ENCODE results near the gene SRRM4.

SRRM4 gene

GRCh38 chr12:119201789-119202543 is 220.6 kb downstream of the SRRM4 start:
- no peak for DNase-seq (ENCODE audit: low read depth)

- no peak for DNase-seq (ENCODE audit: low read depth)
These were observed 221.2 kb downstream of the SRRM4 start for GRCh38 chr12:119202544-119202943.

- DNase-seq (ENCODE audit: low read depth) = no peak
These were observed 222.8 kb downstream of the SRRM4 start for GRCh38 chr12:119204131-119204530.

GRCh38 chr12:119204671-119205285 is 223.4 kb downstream of the SRRM4 start:
- DNase-seq (ENCODE audit: low read depth) = no peak

GRCh38 chr12:119206348-119207062 is 225.2 kb downstream of the SRRM4 start:
- no peak for DNase-seq (ENCODE audit: low read depth)

GRCh38 chr12:119207063-119207560 is 225.8 kb downstream of the SRRM4 start:
- no peak for DNase-seq (ENCODE audit: low read depth)

- DNase-seq (ENCODE audit: low read depth) = no peak
These were observed 227.3 kb downstream of the SRRM4 start for GRCh38 chr12:119208626-119209061.

GRCh38 chr12:119211884-119212283 is 230.5 kb downstream of the SRRM4 start:
- no peak for DNase-seq (ENCODE audit: low read depth)
